ENCODE results near the gene GK2.
A peak's percentile ranks its signal among the peaks of the same experiment; 100 is the strongest.

The GK2 gene

GRCh38 chr4:79408063-79408462 lies at the start of gene GK2:
Gene GK2 (minus strand): TSS chr4:79408228. CDS start chr4:79408200, 28 bp downstream.
- no peak for DNase-seq

GRCh38 chr4:79455216-79455615 lies 47.2 kb upstream of the GK2 start:
- no peak for DNase-seq

GRCh38 chr4:79454656-79455055 lies 46.6 kb upstream of the GK2 start:
- no peak for DNase-seq

GRCh38 chr4:79450053-79450452 lies 42.0 kb upstream of the GK2 start:
- no peak for DNase-seq

- no peak for DNase-seq
Measured at GRCh38 chr4:79446145-79446544, 38.1 kb upstream of the GK2 start.

GRCh38 chr4:79445371-79445781 lies 37.3 kb upstream of the GK2 start:
- no peak for DNase-seq

- DNase-seq: no peak
Measured at GRCh38 chr4:79442422-79442821, 34.4 kb upstream of the GK2 start.

GRCh38 chr4:79439489-79439888 lies 31.5 kb upstream of the GK2 start:
- DNase-seq: no peak

GRCh38 chr4:79431839-79432238 lies 23.8 kb upstream of the GK2 start:
- DNase-seq: no peak

GRCh38 chr4:79429113-79429903 lies 21.3 kb upstream of the GK2 start:
- no peak for DNase-seq

GRCh38 chr4:79426989-79427388 lies 19.0 kb upstream of the GK2 start:
- DNase-seq: no peak

- DNase-seq: no peak
Measured at GRCh38 chr4:79425586-79425985, 17.6 kb upstream of the GK2 start.

GRCh38 chr4:79421483-79421882 lies 13.5 kb upstream of the GK2 start:
- no peak for DNase-seq

GRCh38 chr4:79413886-79414285 lies 5.9 kb upstream of the GK2 start:
- DNase-seq: no peak

GRCh38 chr4:79413032-79413885 lies 5.2 kb upstream of the GK2 start:
- peak; percentile 48 for DNase-seq

- no peak for DNase-seq
Measured at GRCh38 chr4:79404666-79405065, 3.4 kb downstream of the GK2 start.

- DNase-seq: no peak
Measured at GRCh38 chr4:79403356-79403755, 4.7 kb downstream of the GK2 start.

GRCh38 chr4:79402332-79402851 lies 5.6 kb downstream of the GK2 start:
- DNase-seq: no peak

- DNase-seq: no peak
Measured at GRCh38 chr4:79399076-79399475, 9.0 kb downstream of the GK2 start.

- no peak for DNase-seq
Measured at GRCh38 chr4:79397951-79398350, 10.1 kb downstream of the GK2 start.

- DNase-seq: no peak
Measured at GRCh38 chr4:79396794-79397193, 11.2 kb downstream of the GK2 start.

GRCh38 chr4:79395841-79396240 lies 12.2 kb downstream of the GK2 start:
- DNase-seq: no peak

GRCh38 chr4:79390890-79391289 lies 17.1 kb downstream of the GK2 start:
- DNase-seq: no peak

- DNase-seq: peak; percentile 93
Measured at GRCh38 chr4:79385641-79386040, 22.4 kb downstream of the GK2 start.
